ENCODE data around the gene ENDOU. TPM values are rescaled to one million over a fixed set of nuclear protein-coding genes. Genes with fewer than 3 reads are reported as not detected.

ENDOU gene
- total and polyA plus RNA-seq, 12 donors, result 0.11 to 0.56 (median 0.29) TPM; not detected in 1

GRCh38 chr12:47750916-47751470 is 25.7 kb upstream of the ENDOU start:
- intact Hi-C loops (cut with DNase I), result loop anchor here in 1 of 10 donors (10.0 kb wide), 1 partner anchor 786 kb away; no protein-coding TSS in a partner anchor
- TF ChIP-seq, protein P1, sequence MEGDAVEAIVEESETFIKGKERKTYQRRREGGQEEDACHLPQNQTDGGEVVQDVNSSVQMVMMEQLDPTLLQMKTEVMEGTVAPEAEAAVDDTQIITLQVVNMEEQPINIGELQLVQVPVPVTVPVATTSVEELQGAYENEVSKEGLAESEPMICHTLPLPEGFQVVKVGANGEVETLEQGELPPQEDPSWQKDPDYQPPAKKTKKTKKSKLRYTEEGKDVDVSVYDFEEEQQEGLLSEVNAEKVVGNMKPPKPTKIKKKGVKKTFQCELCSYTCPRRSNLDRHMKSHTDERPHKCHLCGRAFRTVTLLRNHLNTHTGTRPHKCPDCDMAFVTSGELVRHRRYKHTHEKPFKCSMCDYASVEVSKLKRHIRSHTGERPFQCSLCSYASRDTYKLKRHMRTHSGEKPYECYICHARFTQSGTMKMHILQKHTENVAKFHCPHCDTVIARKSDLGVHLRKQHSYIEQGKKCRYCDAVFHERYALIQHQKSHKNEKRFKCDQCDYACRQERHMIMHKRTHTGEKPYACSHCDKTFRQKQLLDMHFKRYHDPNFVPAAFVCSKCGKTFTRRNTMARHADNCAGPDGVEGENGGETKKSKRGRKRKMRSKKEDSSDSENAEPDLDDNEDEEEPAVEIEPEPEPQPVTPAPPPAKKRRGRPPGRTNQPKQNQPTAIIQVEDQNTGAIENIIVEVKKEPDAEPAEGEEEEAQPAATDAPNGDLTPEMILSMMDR (IDR thresholded peaks at IDR 0.05), result no peak
- Histone ChIP-seq H3K4me1 (peaks cover 34 to 55% (median 51%) of the 10 kb centered on the region in 9 donors), H3K4me3 (no peak overlapping the region), H3K27ac (peak overlapping the region in 1 of 10 donors; percentile 1), H3K27me3 (no peaks in the 10 kb centered on the region), H3K9me3 (no peaks in the 10 kb centered on the region), H3K36me3 (peaks cover 0 to 66% (median 0%) of the 10 kb centered on the region in 9 donors)
- DNase-seq (no peak), ATAC-seq (no peak)
- 89 to 92% methylated on average over 19 of the region's 19 CpGs for WGBS, 2 donors

GRCh38 chr12:47750229-47750798 is 25.0 kb upstream of the ENDOU start:
- no peak overlapping the region for H3K4me3 ChIP-seq
- peaks cover 0 to 72% (median 0%) of the 10 kb centered on the region in 9 donors for H3K36me3 ChIP-seq
- H3K9me3 ChIP-seq, result no peaks in the 10 kb centered on the region
- TF ChIP-seq, protein P1 (IDR thresholded peaks at IDR 0.05), result no peak
- no peak overlapping the region for H3K27ac ChIP-seq
- WGBS, 2 donors, result 89 to 94% methylated on average over 10 of the region's 10 CpGs
- no peaks in the 10 kb centered on the region for H3K27me3 ChIP-seq
- intact Hi-C loops (cut with DNase I), result loop anchor here in 1 of 10 donors (10.0 kb wide), 1 partner anchor 786 kb away; no protein-coding TSS in a partner anchor
- peaks cover 29 to 55% (median 48%) of the 10 kb centered on the region in 9 donors for H3K4me1 ChIP-seq
- ATAC-seq, result no peak
- no peak for DNase-seq

DNA sequence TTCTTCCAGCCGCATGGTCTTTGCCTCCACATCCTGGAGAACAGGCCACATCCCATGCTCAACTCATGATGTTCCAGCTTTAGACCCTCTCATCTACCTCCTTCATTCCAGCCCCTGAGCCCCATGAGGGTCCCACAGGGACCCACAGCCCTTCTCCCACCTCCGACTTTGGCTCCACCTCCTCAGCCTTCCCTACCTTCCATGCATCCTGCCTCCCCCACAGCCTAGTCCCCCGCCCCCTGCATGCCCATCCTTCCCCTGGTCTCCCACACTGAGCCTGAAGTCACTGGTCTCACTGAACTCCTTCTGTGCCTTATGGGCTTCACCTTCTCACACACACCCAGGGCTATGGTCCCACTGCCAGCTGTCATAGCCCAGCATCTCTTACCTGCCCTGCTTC is 23.6 kb upstream of the ENDOU start:
- TF ChIP-seq, protein P1 (IDR thresholded peaks at IDR 0.05), result no peak
- Histone ChIP-seq H3K4me1 (peaks cover 19 to 43% (median 34%) of the 10 kb centered on the region in 9 donors), H3K27ac (no peak overlapping the region), H3K4me3 (no peak overlapping the region), H3K27me3 (no peaks in the 10 kb centered on the region), H3K36me3 (peaks cover 0 to 76% (median 0%) of the 10 kb centered on the region in 9 donors), H3K9me3 (no peaks in the 10 kb centered on the region)
- DNase-seq, result no peak
- ATAC-seq, result no peak
- intact Hi-C loops (cut with DNase I), result no loop called here
- 96 to 97% methylated on average over 3 of the region's 3 CpGs for WGBS, 2 donors

DNA sequence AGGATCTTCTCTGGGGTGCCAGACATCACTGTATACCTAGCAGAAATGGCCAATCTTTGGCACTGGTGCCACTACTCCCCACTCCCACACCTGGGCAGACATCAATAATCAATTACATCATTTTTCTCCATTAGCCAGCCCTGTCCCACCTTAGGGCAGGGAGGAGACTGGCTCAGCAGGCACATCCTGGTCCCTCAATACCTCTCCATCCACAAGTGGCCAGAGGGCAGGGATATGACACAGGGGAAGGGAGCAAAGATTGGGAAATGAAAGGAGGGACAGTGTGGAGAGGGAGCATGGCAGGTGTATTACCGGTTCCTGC is 23.2 kb upstream of the ENDOU start:
- H3K27me3 ChIP-seq, result peaks cover 0 to 3% (median 0%) of the 10 kb centered on the region in 7 donors
- peaks cover 15 to 39% (median 30%) of the 10 kb centered on the region in 9 donors for H3K4me1 ChIP-seq
- no peak overlapping the region for H3K27ac ChIP-seq
- no peak overlapping the region for H3K4me3 ChIP-seq
- ATAC-seq (no peak), DNase-seq (no peak)
- WGBS, 2 donors, result 96 to 100% methylated on average over 1 of the region's 1 CpG
- intact Hi-C loops (cut with DNase I), result no loop called here
- H3K36me3 ChIP-seq, result peaks cover 0 to 76% (median 0%) of the 10 kb centered on the region in 9 donors
- H3K9me3 ChIP-seq, result no peaks in the 10 kb centered on the region
- TF ChIP-seq, protein P1 (IDR thresholded peaks at IDR 0.05), result no peak

Measured in heart right ventricle (tissue), 16 donors.